ENCODE data around the gene GNAQ.

The GNAQ gene

DNA sequence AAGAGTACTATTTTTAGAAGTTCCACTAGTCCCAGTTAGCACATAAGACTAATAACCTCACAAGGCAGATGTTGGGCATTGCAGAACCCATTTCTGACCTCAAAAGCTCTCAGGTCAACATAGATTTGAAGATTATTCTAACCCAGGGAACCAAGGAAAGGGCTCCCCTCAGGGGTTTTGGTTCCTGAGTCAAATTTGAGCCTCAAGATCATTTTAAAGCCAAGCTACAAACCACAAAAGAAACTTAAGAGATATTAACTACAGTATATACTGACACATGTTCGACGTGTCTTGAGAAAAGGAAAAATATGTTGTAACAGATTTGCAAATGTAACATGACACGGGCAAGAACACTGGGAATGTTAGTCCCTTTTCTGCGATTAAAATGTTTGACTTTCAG lies 88.6 kb downstream of the GNAQ start:
- TF ChIP-seq GATA3 (IDR thresholded peaks at IDR 0.05; ENCODE audit: low read depth, low read length) (no peak), GATA2 (IDR thresholded peaks at IDR 0.05; ENCODE audit: low read depth, low read length) (no peak)

DNA sequence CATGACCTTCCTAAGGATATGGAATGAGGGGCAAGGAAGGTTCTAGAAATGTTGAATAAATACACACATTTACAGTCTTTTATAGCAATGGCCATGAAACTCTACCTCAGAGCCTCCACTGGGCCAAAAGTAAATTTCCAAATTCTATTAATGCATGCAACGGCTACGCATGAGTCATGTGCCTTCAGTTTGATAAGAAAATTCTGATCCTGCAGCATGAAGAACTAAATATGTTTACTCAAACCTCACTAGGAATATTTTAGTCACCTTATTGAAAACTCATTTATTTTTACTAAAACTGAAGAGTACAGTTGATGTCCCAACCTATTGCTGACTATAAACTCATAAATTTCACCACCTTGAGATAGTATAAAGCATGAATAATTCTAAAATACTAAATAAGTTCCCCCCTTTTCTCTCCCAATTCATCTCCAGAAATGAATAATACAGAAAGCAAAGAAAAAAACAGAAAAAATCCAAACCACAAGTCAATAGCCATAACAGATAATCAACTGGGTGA lies 92.4 kb downstream of the GNAQ start:
- TF ChIP-seq GATA2 (IDR thresholded peaks at IDR 0.05; ENCODE audit: low read depth, low read length) = no peak
- no peak for TF ChIP-seq GATA3 (IDR thresholded peaks at IDR 0.05; ENCODE audit: low read depth, low read length)

DNA sequence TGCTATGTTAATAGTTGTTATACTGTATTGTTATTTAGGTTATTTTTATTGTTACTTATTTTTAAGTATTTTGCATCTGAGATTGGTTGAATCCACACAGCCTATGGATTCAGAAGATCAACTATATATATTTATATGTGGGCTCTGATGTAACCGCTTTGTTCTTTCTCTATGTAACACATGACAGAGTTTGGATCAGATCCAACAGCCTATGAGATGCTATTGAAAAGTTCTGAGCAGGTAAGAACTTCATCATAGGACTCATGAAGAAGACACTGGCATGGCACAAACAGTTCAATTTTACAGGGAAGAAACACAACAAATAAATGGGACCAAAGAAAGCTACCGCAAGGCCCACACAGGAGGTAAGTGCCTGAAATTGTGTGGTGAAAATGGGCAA lies 93.4 kb downstream of the GNAQ start:
- TF ChIP-seq GATA2 (IDR thresholded peaks at IDR 0.05; ENCODE audit: low read depth, low read length) = no peak
- no peak for TF ChIP-seq GATA3 (IDR thresholded peaks at IDR 0.05; ENCODE audit: low read depth, low read length)

DNA sequence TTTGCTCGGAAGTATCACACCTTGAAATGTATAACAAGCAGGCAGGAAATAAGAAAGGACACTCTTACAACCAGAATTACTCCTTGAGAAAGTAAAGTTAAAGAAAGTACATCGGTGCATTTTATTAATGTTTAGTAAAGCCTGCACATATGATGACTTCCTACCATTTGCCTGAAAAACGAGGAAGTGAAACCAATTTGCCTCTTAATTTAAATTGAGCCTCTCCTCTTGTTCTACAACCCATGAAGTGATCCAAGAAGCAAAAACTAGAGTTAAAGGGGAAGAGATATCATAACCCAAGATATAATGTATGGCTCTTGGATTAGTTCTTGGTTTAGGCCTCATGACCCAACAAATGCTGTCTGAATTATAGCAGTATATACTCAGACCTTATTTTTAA lies 95.6 kb downstream of the GNAQ start:
- TF ChIP-seq GATA3 (IDR thresholded peaks at IDR 0.05; ENCODE audit: low read depth, low read length) = no peak
- no peak for TF ChIP-seq GATA2 (IDR thresholded peaks at IDR 0.05; ENCODE audit: low read depth, low read length)

DNA sequence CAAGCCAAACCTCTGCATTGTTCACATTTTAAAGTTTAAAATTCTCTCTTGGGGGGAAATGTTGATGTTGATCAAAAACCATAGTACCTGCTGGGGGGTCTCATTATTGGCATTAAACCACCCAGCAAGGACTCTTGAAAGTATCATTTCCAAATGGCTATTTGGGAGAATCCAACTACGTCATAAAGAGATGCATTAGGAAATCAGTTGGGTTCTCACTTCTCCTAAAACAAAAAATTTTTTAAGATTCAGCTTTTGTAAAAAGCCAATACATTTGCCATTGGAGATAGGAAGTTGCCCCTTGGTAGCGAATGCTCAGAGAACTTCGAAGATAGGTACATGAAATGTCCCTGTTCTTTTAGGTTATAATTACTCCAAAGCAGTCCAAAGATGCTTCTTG lies 96.4 kb downstream of the GNAQ start:
- TF ChIP-seq GATA2 (IDR thresholded peaks at IDR 0.05; ENCODE audit: low read depth, low read length) (no peak), GATA3 (IDR thresholded peaks at IDR 0.05; ENCODE audit: low read depth, low read length) (no peak)

DNA sequence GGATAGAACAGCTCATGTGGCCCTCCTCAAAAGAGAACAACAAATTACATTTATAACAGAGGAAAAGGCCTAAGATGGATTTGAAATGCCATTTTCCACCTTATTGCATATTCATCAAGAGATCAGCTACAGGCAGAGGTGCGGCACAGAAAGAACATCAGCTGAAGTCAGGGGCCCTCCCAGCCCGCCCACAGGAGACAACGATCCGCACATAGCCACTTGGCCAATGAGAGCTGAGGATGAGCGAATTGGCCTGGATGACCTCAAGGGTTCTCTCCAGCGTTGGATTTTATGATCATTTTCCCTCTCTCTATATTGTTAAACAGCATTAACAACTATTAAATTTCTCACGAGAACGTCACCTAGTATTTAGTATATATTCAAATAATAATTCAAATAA lies 97.6 kb downstream of the GNAQ start:
- TF ChIP-seq GATA3 (IDR thresholded peaks at IDR 0.05; ENCODE audit: low read depth, low read length) = no peak
- no peak for TF ChIP-seq GATA2 (IDR thresholded peaks at IDR 0.05; ENCODE audit: low read depth, low read length)

DNA sequence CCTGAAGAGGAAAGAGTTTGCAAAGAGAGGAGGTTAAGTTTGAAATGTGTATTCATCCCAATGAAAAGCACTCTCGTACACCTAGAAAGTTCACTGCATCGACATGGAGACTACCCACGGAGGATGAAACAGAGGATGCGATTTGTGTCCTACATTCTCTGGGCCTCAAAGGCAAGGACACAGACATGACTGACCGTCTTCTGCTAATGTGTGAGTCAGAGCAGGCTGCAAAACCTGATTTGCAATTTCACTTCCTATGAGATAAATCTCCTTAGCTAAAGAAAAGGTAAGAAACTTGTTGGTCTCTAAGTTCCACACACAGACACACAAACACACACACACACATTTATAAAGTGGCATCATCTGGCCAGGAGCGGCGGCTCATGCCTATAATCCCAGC lies 98.6 kb downstream of the GNAQ start:
- no peak for TF ChIP-seq GATA3 (IDR thresholded peaks at IDR 0.05; ENCODE audit: low read depth, low read length)
- TF ChIP-seq GATA2 (IDR thresholded peaks at IDR 0.05; ENCODE audit: low read depth, low read length) = no peak

DNA sequence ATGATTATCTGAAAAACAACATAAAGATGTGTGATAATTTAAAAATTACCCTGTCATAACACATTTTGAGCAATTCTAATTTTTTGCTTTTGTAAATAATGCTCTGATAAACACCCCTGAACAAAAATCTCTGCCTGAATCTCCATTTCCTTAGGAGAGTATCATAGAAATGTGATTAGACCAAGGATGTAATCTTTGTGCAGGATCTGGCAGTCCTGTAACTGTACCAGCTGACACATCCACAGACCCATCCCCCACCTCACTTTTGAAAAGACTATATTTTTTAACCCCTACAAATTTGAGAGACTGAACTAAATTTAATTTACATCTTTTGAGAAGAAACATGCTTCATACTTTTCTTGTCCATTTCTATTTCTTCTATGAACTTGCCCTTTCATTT lies 101.7 kb downstream of the GNAQ start:
- peak; percentile 74; the same call in 1 of the 2 replicates for TF ChIP-seq GATA3 (IDR thresholded peaks at IDR 0.05; ENCODE audit: low read depth, low read length)
- peak; percentile 82 for TF ChIP-seq GATA2 (IDR thresholded peaks at IDR 0.05; ENCODE audit: low read depth, low read length)

DNA sequence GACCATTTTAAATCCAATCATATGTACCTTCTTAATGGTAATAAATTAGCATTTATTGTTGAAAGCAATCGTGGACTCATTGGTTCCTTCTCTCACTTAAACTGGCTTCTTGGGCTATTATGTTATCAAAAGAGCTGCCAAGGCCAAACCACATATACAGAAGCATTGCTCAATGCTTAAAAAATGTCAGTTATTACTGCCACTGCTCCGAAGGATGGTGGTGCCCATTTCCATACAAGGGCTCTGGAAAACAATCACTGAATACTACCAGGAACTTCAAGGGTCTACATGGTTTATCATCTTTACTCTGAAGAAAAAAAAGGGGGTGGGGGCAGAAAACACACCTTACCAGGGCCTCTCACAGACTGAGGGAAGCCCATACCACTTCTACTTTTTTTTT lies 104.3 kb downstream of the GNAQ start:
- no peak for TF ChIP-seq GATA3 (IDR thresholded peaks at IDR 0.05; ENCODE audit: low read depth, low read length)
- no peak for TF ChIP-seq GATA2 (IDR thresholded peaks at IDR 0.05; ENCODE audit: low read depth, low read length)

DNA sequence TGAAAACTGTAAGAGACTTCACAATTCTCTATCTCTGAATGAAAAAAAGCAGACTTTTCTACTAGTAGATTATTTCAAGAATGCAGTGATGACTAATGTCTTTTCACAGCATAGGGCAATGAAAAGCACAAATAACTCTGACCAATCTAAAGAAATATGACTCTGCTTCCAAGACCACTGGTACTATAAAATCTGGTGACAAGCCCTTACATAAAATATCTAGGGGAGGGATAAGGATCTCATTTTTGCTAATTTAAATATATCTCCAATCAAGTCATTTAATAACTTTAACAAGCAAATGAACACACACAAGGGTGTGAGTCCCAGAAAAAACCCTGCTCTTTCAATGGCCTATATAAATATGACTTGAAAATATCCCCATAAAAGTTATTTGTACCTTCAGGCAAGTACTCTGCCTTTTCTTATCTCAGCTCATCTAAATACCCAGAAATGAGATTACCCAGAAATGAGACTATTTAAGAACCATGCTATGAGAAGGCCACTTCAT lies 105.2 kb downstream of the GNAQ start:
- TF ChIP-seq GATA2 (IDR thresholded peaks at IDR 0.05; ENCODE audit: low read depth, low read length) = peak; percentile 45; the same call in 1 of the 2 replicates
- peak; percentile 77; the same call in 1 of the 2 replicates for TF ChIP-seq GATA3 (IDR thresholded peaks at IDR 0.05; ENCODE audit: low read depth, low read length)

DNA sequence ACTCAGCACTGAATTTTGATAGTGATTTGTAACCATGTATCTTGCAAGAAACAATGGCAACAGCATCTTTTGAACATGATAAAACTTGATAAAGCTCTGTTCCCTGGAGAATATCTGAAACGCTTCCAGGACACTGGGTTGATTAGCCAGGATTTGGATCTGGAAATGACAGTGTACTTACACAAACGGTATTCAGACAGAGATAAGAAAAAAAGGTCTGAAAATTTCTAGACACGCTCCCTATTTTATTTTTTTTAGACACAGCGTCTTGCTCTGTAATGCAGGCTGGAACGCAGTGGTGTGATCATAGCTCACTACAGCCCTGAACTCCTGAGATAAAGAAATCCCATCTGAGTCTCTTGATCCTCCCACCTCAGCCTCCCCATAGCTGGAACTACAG lies 109.0 kb downstream of the GNAQ start:
- TF ChIP-seq GATA2 (IDR thresholded peaks at IDR 0.05; ENCODE audit: low read depth, low read length) = no peak
- no peak for TF ChIP-seq GATA3 (IDR thresholded peaks at IDR 0.05; ENCODE audit: low read depth, low read length)

DNA sequence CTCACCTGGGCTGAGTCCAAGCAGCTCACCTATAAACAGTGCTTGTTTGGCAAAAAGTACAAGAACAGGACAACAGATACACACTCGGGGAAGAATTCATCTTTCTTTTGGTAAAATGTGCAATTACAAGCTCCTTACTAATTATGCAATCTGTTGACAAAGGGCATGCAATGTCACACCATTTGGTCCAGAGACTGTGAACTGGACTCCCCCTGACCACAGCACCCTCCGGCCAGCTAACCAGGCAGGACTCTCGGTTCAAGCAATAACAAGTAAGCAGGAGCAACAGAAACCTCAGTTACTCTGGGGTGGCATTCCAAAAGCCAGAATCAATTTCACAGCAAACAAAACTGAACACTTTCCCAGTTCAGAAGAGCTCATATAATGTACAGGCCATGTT lies 113.8 kb downstream of the GNAQ start:
- no peak for TF ChIP-seq GATA3 (IDR thresholded peaks at IDR 0.05; ENCODE audit: low read depth, low read length)
- no peak for TF ChIP-seq GATA2 (IDR thresholded peaks at IDR 0.05; ENCODE audit: low read depth, low read length)

DNA sequence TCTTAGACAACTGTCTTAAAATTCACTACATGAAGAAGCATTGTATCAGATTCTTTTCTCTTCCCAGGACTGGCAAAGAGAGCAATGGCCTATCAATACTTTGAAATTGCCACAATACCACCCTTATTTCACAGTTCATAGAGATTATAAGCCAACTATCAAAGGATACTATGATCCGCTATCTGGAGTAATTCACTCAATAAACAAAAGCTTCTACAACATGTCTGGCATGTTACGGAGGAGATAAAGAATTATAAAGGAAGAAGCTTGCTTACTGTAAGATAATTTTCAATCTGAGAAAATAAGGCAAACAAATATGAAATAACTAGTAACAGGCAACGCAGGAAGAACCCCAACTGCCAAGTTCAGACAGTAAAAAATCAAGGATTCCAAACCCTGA lies 114.8 kb downstream of the GNAQ start:
- TF ChIP-seq GATA3 (IDR thresholded peaks at IDR 0.05; ENCODE audit: low read depth, low read length) (no peak), GATA2 (IDR thresholded peaks at IDR 0.05; ENCODE audit: low read depth, low read length) (no peak)

DNA sequence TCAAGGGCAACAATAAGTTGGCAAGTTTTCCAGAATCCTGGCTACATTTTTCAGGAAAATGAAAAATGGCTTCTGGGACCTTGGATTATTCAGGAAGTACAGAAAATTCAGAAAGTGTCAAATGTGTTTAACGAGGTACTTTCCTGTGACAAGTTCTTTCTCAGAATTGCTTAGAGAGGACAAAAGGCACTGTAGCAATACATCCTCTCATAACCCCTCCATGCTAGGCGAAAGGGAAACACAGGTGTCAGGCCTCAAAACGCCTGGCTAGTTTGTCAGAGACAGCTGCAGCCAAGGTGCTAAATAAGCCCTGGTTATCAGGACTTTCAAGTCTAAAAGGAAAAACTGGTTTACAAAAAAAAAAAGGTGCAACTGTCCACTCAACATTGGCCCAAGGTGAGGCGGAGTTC lies 115.2 kb downstream of the GNAQ start:
- TF ChIP-seq GATA2 (IDR thresholded peaks at IDR 0.05; ENCODE audit: low read depth, low read length) (no peak), GATA3 (IDR thresholded peaks at IDR 0.05; ENCODE audit: low read depth, low read length) (no peak)

DNA sequence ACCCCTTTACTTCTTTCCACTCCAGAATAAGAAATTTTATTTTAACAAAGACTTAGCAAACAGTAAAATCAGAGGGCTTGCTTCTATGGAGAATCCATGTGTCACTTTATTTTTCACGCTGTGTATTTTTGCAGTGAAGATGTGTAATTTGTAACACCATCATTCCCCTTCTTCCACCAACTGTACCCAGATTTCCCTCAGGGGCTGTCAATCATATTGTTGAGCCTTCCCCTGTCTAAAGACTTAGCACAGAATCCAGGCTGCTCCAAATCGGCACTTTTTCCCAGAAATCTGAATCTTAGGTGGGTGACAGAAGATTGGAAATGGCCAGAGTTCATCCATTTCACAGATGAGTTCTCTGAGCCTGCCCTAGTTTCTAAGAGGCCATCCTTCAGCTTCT lies 115.9 kb downstream of the GNAQ start:
- no peak for TF ChIP-seq GATA2 (IDR thresholded peaks at IDR 0.05; ENCODE audit: low read depth, low read length)
- no peak for TF ChIP-seq GATA3 (IDR thresholded peaks at IDR 0.05; ENCODE audit: low read depth, low read length)

Measured in SH-SY5Y (cell line).